Measurements from ENCODE around the gene COL6A5. TPM values are rescaled to one million over a fixed set of nuclear protein-coding genes. Genes with fewer than 3 reads are reported as not detected.
"Not testable (repeated sequence)": the region's sequence is repeated elsewhere in the genome, so short reads cannot be mapped to it uniquely, and the experiment has no call there.

COL6A5 gene
- polyA plus RNA-seq, 4 donors = 0.03 to 0.09 (median 0.06) TPM

DNA sequence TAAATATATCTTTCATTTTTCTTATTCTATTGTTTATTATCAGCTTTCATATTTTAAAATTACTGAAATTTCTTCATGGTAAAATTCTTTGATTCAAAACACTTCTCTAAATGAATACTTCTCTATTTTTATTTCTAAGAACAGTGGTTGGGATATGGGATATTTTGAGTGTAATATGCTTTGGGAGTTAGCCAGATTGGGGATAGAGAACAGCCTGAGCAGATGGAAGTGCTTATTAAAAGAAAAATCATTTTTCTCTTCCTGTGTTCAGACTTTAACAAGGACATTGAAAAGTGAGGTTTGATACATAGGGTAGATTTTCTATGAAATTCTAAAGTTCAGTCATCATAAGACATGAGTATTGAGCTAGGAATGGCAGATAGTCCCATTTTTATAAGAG is 84.8 kb downstream of the COL6A5 start:
- no peak for DNase-seq (ENCODE audit: low read depth in 4 of 4, low spot score in 3 of 4)

DNA sequence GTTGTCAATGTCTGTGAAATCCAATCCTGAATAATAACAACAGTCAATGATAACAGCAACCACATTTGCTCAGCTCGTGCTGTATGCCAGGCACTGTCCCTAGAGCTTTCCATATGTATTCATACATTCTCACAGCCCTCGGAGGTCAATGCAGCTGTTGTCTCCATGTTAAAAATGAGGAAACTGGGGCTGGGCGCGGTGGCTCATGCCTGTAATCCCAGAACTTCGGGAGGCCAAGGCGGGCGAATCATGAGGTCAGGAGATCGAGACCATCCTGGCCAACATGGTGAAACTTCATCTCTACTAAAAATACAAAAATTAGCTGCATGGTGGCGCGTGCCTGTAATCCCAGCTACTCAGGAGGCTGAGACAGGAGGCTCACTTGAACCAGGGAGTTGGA is 86.6 kb downstream of the COL6A5 start:
- not testable (repeated sequence) for DNase-seq (ENCODE audit: low read depth in 4 of 4, low spot score in 3 of 4)

DNA sequence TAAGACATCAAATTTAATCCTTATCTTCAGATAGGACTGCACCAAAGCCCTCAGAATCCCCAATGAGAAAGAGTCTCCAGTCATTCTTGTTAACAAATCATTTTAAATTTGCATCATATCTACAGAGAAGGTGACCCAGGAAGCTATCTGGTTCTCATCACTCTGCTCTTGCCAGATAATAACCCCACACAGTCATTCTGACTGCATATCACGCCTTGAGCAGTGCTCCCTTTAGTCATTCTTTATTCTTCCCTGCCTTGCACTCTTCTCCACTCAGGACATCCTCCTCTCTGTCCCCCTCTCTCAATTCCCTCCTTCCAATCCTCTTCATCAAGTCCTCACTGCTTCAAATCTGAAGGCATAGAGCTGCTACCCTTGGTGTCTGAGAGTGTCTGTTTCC is 87.8 kb downstream of the COL6A5 start:
- DNase-seq (ENCODE audit: low read depth in 4 of 4, low spot score in 3 of 4) = no peak

DNA sequence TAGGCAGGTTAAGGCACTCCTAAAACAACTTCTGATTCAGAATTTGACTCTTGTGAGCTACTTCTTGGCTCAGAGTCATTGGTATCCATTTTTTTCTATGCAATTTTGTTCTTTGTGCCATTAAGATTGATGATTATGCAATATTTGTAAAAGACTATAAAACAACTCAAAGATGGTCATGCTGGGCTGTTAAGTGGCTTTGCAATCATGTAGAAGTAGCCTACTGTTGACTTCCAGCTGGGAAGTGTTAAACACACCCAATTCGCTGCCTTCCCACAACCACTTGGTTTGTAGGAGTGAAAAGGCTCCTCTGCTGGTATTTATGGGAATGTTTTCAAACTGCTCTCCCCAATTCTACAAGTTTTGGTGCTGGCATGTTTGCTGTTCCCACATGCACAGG is 96.8 kb downstream of the COL6A5 start:
- DNase-seq (ENCODE audit: low read depth in 4 of 4, low spot score in 3 of 4) = no peak

DNA sequence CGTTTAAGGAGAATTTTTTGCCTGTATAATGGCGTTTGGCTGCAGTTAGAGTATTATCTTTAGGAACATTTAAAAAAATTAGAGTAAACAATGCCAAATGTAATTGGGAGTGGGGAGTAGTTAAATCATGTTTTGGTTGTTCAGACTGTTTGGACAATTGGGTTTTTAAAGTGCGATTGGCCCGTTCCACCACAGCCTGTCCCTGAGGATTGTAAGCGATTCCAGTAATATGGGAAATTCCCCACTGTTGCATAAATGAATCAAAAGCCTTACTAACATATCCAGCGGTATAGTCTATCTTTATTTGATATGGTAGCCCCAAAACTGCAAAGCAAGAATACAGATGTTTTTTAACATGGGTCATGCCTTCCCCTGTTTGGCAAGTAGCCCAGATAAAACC is 101.4 kb downstream of the COL6A5 start:
- not testable (repeated sequence) for DNase-seq (ENCODE audit: low read depth in 4 of 4, low spot score in 3 of 4)

DNA sequence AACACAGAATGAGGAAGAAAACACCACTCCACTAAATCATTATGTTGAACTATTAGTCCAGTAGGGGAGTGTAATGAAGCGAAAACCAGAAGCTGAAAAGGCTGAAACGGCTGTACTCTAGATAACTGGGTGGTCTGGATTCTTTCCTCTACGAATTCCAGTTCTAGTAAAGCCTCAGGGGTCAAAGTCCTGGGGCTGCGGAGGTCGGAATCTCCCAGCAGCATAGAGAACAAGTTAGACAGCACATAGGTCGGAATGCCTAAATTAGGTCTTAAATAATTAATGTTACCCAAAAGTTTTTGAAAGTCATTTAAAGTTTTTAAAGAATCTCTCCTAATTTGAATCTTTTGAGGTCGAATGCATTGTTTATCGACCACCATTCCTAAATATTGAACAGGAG is 102.7 kb downstream of the COL6A5 start:
- not testable (repeated sequence) for DNase-seq (ENCODE audit: low read depth in 4 of 4, low spot score in 3 of 4)

DNA sequence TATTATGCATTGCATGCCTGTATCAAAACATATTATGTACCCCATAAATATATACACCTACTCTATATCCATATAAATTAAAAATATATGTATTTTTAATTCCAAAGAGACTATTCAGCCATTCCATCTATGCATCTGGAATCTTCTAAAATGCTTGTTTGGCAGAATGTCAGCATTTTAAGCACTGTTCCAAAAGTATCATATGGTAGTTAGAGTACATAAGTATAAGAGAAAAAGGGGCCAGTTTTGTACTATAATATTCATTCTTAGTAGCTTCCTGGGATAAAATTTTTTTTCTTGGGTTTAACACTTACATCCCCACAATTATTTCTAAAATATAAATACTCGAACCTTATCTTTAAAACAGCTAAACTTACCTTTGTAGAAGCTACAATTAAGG is 111.1 kb downstream of the COL6A5 start:
- DNase-seq (ENCODE audit: low read depth in 4 of 4, low spot score in 3 of 4) = no peak

DNA sequence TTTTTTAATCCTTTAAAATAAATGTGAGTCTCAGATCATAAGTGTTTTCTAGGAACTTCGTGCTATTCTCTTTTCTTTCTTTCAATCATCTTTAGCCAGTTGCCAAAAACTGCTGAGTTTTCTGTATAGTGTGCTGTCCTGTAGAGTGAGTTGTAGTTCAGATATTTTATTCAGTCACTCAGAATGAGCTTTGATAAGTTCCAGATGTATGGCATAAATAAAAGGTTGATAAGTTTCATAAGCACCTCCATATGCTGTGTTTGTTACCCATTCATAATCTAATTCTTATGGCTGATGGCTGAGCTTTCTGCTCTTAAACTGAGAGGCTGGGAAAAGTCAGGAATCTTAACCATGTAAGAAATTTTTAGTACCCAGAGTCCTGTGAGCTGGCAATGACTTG is 112.2 kb downstream of the COL6A5 start:
- no peak for DNase-seq (ENCODE audit: low read depth in 4 of 4, low spot score in 3 of 4)

DNA sequence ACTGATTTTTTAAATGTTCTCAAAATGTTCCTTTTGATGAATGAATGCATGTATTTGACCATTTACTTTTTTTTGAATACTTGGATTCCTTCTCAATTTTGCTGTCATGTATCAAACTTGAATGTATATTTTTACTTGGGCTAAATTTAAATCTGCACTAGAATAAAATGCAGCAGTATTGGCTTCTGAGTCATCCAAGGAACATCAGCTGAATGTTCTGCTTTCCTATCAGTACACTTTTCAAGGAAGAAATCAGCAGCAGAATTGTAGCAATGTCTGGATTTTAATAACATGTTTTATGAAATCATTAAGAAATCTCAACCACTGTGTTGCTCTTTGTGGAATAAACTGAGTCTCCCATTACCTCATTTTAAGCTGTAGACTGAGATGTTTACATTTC is 114.5 kb downstream of the COL6A5 start:
- no peak for DNase-seq (ENCODE audit: low read depth in 4 of 4, low spot score in 3 of 4)

DNA sequence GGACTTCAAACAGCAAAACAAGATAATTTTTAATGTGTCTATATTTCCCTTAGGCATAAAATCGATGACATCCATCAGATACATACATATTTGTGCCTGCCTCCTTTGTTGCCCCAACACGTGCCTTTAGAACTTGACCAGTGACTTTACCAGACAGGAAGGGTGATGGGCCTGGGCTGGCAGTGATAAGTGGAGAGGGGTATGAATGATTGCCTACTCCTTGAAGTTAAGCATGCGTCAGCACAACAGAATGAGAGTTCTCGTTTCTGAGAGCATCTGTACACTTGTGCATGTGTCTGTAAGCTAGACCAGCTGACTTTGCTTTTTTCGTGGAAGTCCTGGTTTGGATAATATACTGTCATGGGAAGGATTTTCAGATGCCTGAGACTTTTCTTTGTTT is 116.6 kb downstream of the COL6A5 start:
- no peak for DNase-seq (ENCODE audit: low read depth in 4 of 4, low spot score in 3 of 4)

DNA sequence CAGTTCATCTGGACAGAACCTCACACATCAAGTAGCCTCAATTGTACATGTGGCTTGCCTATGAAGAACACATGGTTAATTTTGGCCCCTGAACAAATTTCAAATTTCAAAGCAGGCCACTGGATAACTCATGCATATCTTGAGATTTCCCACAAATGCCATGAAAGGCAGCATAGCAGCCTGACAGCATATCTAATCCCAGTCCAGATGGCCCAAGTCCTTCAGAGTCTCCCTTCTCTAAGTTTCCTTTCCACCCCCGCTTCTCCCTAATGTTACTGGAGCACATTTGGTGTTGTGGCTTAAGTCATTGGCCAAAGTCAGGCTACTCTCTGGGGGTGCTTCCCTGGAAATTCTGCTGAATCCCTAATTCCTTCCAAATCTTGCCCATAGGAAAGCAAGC is 117.7 kb downstream of the COL6A5 start:
- DNase-seq (ENCODE audit: low read depth in 4 of 4, low spot score in 3 of 4) = no peak

DNA sequence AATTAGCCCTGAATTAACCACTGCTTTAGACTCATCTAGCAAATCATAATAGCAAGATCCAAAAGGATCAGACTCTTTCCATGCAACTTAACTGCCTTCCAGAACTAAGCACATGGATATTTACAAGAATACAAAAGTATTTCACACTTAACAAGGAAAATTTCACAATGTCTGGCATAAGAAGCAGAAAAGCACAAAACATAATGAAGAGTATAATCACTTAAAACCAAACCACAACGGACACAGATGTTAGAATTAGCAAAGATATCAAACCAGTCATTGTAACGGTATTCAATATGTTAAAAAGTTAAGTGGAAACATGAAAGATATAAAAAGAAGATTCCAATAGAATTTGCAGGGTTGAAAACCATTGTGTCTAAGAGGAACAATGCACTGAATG is 120.0 kb downstream of the COL6A5 start:
- DNase-seq (ENCODE audit: low read depth in 4 of 4, low spot score in 3 of 4) = no peak

DNA sequence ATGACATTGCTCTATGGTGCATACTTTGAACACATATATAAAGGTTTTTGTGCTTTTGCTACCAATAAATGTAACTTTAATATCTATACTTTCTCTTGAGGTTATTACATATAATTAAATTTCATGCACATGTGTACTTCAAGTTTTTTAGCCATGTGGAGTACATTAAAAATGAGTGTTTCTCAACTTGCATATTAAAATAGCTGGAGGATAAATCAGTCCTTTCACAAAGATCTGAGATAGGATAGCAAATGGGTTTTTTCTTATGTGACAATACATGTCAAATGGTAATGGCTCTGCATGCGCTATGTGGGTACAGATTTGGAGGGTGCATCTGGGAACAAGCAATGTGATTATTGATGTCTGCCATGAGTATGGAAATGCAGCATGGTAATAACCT is 122.8 kb downstream of the COL6A5 start:
- no peak for DNase-seq (ENCODE audit: low read depth in 4 of 4, low spot score in 3 of 4)

DNA sequence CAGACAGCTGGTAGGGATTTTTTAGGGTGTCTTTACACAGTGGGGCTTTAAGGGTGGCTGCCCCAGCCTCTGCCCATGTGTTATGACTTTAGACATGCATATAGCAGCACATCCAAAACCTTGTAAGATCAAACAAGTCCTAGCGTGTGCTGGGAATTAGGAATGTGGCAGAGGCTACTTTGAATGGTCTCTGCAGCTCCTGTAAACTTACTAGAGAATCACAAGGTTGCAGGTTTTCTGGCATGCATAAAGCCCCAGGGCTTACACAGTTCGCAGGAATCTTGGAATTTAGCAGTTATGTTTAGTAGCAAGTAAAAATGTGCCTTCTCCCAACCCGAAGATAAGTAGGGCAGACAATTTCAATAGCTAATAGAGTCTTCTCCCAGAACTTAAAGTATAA is 124.7 kb downstream of the COL6A5 start:
- DNase-seq (ENCODE audit: low read depth in 4 of 4, low spot score in 3 of 4) = no peak

DNA sequence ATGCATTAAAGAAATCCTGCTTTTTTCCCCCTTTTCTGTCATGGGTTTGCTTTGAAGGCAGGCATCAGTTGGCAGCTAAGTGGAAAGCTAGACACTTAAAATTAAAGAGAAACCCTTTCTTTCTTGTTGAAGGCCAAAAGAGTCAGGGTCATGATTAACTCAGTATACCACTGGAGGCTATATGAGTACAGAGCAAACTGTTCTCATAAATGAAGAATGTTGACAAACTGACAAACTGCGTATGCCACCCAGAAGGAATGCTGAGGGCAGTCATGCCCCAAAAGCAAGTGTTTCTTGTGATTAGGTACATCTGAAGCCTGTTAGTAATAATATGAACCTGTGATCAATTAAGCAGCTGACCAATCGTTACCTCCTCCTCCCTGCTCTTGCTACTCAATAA is 127.9 kb downstream of the COL6A5 start:
- DNase-seq (ENCODE audit: low read depth in 4 of 4, low spot score in 3 of 4) = no peak

DNA sequence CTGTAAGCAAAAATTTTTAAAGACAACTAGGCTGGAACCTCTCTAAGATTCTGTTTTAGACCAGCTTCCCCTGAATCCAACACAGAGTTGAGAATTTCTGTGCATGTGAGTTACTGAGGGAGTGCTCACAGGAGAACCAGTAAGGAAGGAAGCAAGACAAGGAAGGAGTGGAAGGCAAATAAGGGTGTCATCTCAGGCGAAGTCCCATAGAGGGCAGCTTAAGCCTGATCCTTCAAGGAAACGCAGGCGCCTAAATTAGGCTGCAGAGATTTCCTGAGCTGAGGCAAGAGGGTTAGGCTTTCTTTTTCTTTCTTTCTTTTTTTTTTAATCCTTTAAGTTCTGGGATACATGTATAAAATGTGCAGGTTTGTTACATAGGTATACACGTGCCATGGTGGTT is 135.3 kb downstream of the COL6A5 start:
- DNase-seq (ENCODE audit: low read depth in 4 of 4, low spot score in 3 of 4) = peak; percentile 18 to 46 (median 35)

DNA sequence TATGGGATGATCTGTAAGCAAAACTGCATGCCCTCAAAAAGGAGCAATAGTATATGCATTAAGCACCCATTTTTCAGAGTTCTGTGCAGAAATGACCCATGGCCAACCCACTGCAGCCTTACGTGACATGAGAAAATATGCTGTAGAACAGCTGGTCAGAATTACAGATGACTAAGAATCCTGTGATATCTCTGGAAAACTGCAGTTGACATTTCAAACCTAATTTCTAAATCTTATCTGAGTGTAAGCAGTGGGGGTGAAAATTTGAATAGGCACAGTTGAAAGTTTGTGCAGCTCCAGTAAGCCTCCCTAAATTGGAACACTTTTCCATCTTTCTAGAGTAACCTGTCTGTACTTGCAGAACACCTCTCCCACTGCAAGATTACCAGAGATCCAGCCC is 142.8 kb downstream of the COL6A5 start:
- no peak for DNase-seq (ENCODE audit: low read depth in 4 of 4, low spot score in 3 of 4)

DNA sequence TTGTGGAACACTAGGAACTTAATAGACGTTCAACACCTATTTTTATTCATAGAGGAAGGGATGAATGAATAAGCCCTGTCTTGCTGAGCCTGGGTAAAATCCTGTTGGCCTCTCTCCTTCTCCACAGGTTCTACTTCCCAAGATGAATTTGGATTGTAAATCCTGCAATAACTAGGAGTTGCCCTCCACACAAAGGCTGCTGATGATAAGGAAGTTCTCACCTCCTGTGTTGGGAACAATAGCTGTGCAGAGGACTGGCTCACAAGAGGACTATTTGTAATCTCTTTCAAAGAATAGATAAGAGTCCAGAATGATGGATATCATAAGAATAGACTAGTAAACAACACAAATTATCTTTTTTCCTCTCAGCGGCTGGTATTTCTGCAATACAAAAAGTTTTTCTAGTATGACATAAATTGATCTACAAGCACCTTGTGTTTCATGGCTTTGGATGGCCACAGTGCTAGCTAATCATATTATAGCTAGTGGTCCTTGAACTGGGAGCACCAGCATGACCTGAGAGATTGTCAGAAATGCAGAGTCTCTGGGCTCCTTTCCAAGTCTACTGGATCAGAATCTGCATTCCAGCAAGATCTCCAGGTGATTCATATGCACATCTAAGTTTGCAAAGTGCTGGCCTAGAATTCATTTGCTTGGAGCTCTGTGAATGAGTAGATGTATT is 143.4 kb downstream of the COL6A5 start:
- DNase-seq (ENCODE audit: low read depth in 4 of 4, low spot score in 3 of 4) = no peak

DNA sequence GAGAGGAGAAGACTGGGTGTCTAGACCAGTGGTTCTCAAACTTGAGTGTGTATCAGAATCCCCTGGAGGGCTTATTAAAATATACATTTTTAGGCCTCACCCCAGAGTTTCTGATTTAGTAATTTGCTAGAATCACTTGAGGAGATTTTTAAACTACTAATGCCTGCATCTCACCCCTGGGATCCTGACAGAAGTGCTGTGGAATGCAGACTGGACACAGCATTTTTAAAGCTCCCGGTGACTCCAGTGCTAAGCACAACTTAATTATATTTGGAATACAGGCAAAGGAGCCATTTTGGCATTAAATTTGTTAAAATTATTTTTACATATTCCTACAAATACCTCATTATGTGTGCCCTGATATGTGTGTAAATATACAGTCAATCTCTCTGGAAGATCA is 144.8 kb downstream of the COL6A5 start:
- no peak for DNase-seq (ENCODE audit: low read depth in 4 of 4, low spot score in 3 of 4)

DNA sequence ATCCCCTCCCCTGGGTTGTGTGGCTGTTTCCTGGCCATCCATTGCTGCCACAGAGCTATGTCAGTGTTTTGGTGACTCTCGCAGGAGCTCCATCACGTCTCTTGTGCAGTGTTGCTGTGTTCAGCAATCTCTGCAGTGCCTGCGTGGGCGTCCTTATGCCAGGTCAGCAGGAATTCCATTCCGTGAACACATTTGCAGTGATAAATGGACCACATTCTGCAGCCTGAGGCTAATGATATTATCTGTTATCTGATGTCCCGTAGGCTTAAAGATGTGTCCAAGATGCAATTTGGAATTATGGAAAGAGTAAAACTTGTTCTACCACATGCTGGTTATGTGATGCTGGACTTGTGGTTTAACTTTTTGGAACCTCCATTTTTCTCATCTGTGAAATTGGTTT is 146.0 kb downstream of the COL6A5 start:
- DNase-seq (ENCODE audit: low read depth in 4 of 4, low spot score in 3 of 4) = no peak

DNA sequence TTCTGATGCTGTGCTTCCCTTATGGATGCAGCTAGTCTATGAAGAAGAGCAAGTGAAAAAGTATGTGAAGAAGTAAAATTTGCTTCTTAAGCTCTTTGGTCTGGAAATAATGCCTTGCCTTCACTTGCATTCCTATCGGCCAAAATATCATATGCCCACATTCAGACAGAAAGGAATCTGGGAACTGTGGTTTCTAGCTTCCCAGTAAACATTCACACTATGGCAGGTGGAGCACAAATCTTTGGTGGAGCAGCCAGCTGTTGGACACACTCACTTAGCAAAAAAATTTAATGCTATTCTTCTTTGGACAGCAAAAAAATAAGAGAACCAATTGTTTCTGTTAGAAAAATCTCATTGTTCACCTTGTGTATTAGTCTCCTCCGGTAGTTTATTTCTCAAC is 159.2 kb downstream of the COL6A5 start:
- no peak for DNase-seq (ENCODE audit: low read depth in 4 of 4, low spot score in 3 of 4)

DNA sequence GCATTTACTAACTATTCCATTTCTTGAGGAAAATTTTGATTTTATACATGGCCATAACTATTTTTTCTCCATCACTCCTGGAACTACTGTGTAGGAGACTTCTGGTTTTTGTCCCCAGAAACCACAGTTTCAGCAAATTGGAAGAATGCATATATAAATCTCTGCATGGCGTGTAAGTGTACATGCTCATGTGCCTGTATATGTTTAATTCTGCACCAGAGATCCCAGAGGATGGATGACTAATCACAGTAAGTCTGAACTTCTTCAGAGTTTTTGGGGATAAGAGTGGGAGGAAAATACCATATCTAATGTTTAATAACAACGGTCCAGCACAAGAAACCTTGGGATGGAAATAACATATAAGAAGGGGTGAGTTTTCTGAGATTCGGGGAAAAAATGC is 160.6 kb downstream of the COL6A5 start:
- no peak for DNase-seq (ENCODE audit: low read depth in 4 of 4, low spot score in 3 of 4)

DNA sequence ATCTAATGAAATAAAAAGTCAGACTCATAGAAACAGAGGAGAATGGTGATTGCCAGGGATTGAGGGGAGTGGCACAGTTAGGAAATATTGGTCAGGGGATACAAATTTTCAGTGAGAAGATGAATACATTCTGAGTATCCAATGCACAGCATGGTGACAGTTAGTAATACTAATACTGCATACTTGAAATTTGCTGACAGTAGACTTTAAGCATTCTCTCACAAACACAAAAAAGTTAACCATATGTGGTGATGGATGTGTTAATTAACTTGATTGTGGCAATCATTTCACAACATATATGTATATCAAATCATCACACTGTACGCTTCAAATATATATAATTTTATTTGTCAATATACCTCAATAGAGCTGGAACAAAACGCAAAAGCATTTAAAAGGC is 162.3 kb downstream of the COL6A5 start:
- DNase-seq (ENCODE audit: low read depth in 4 of 4, low spot score in 3 of 4) = no peak

All from right renal pelvis (tissue), 4 donors.